Measurements from ENCODE around the gene CAPNS2. TPM values are rescaled to one million over a fixed set of nuclear protein-coding genes. Genes with fewer than 3 reads are reported as not detected.
"Not testable (repeated sequence)": the region's sequence is repeated elsewhere in the genome, so short reads cannot be mapped to it uniquely, and the experiment has no call there.

CAPNS2 gene
- total RNA-seq, 1 donor from 2014 or later: not detected

DNA sequence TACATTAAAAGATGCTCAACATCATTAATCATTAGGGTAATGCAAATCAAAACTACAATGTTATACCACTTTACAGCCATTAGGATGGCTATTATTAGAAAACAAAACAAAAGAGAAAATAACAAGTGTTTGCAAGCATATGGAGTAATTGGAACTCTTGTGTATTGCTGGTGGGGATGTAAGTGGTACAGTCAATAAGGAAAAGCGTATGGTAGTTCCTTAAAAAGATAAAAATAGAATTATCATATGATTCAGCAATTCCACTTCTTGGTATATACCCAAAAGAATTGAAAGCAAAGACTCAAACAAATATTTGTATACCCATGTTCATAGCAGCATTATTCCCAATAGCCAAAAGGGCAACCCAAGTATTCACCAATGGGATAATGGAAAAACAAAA, 1.4 kb upstream of the CAPNS2 start:
- FAIRE-seq: no peak
- no peak for DNase-seq (ENCODE audit: low spot score in 2 of 2)

DNA sequence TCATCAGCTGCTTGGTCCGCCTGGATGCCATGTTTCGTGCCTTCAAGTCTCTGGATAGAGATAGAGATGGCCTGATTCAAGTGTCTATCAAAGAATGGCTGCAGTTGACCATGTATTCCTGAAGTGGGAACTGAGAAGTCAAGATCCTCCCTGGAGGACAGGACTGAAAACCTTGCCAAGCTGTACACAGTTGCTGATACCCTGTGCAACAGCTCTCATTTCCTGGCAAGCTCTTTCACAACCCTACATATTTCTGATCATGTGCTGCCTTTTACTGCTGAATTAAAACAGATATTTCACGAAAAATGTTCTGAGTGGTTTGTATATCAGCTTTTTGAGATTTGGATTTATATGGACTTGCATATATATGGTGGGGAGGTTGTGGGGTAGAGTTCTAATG, 898 bp downstream of the CAPNS2 start:
- no peak for FAIRE-seq
- no peak for DNase-seq (ENCODE audit: low spot score in 2 of 2)

DNA sequence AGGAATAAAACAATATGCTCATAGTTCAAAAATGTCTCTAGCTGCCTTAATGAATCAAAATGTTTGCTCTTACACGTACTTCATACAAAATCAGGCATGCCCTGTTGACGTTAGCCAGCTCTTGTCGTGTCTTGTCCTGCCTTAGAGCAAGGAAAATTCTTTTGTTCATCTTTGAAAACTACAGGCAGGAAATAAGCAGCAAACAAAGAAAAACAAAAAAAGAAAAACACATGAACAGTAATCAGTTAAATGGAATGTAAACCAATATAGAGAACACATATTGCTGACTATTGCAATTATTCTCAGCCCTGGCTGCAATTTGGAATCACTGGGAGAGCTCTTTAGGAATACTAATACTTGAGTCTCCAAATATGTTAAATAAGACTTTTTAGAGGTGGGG, 1.7 kb downstream of the CAPNS2 start:
- no peak for FAIRE-seq
- no peak for DNase-seq (ENCODE audit: low spot score in 2 of 2)

DNA sequence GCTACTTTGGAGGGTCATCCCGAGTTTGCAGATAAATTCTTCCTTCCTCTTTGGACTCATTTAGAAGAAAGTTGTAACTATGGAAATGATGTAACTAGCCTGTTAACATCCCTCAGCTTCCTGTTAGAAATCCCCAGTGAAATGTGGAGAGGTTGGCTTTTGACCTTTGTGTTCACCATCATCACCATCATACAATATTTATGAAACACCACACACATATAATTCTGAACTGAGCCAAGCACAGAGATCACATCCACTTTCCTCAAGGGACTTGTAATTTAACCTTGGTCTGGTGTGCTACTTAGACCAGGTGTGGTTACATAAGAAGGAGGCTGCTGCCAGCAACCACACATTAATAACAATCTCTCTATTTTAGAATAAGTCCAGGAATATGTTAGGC, 2.5 kb downstream of the CAPNS2 start:
- DNase-seq (ENCODE audit: low spot score in 2 of 2) (no peak), FAIRE-seq (no peak)

DNA sequence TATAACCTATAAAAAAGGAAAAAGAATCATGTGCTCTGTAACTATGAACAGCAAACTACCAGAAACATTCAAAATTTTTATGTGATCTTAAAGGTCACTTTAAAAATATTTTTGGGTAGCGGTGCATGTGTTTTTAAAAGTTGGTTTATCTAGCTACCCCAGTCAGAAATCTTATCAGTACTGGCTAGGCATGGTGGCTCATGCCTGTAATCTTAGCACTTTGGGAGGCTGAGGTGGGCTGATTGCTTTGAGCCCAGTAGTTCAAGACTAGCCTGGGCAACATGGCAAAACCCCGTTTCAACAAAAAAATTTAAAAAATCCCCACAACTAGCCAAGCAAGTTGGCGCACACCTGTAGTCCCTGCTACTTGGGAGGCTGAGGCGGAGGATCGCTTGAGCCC, 3.7 kb downstream of the CAPNS2 start:
- no peak for FAIRE-seq

DNA sequence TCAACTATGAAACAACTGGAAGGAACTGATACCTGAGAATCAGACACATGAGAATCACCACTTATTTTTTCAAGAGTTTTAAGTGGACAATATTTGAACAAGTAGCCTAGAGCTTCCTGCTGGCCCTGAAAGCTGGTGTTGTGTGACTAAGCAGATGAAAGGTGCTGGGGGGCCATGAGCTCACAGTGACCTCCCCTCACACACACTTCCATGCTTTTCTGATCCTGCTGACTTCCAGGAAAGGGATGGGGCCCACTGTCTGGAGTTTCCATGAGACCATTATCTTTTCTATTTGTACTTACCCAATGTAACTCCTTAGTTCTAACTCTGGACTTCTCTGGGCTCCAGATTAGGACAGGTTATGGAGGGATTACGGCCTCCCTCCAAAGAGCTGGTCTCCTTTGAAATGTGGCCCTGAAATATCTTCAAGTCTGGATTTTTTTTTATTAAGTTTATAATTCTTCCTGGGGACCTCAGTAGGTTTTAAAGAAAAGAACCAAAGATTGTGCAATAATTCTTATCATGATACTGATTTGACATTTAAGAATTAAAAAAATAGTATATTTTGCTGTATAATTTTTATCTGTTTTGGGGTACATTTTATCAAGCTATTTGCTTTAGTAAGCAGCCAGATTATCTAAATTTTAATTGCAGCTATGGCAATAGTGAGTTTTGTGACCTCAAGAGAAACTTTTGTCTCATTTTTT, 4.9 kb downstream of the CAPNS2 start:
- FAIRE-seq (no peak), DNase-seq (ENCODE audit: low spot score in 2 of 2) (no peak)

More for the DNA sequence above, 3.7 kb downstream of the CAPNS2 start:
- no peak for DNase-seq (ENCODE audit: low spot score in 2 of 2)

DNA sequence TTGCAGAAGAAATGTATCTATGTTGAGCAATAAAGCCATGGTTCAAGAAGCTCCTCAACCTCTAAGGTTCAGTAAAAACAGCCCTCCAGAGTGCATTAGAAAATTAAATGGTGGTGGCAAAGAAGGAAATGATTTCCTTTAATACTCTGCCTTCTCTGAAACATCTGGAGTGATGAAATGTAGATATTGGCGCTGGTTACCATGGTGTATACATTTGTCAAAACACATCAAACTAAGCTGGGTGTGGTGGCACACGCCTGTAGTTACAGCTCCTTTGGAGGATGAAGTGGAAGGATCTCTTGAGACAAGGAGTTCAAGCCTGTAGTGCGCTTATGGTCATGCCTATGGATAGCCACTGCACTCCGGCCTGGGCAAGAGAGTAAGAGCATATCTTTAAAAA, 6.0 kb downstream of the CAPNS2 start:
- FAIRE-seq: no peak

DNA sequence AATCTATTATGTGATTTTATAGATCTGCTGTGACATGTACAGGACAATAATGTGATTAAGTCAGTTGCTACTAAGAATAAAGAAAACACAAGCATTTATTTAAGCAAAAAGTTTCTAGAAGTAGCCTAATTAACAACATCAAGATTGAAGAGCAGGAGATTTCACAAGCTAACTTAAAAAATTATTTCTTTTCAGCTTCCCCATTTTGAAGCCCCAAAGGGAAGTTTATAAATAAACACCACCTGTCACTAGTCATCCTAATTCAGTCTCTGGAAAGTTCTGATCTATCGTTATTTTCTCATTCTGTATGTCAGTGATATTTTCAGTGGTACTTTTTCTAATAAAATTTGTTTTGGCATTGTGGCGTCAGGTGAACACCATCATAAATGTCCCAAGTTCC, 8.3 kb downstream of the CAPNS2 start:
- FAIRE-seq: no peak
- DNase-seq (ENCODE audit: low spot score in 2 of 2): no peak

More for the DNA sequence above, 6.0 kb downstream of the CAPNS2 start:
- DNase-seq (ENCODE audit: low spot score in 2 of 2): no peak

DNA sequence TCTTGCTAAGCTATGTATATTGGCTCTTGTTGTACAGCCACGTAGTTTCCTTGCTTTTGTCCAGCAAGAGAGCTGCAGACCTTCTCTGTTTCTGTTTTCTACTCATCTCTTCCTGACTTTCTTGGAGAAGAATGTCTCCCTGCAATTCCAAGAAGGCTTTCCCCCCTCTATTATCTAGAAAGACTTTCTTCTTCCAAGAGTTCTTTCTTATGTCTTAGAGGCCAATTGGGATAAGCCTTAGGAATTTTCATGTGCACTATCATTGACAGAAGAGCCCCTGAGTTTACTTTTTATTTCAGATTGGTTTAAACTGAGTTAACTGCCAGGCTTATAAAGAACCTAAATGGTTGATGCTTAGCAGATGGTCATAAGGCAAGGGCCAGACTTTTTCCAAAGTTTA, 9.0 kb downstream of the CAPNS2 start:
- FAIRE-seq (no peak), DNase-seq (ENCODE audit: low spot score in 2 of 2) (no peak)

DNA sequence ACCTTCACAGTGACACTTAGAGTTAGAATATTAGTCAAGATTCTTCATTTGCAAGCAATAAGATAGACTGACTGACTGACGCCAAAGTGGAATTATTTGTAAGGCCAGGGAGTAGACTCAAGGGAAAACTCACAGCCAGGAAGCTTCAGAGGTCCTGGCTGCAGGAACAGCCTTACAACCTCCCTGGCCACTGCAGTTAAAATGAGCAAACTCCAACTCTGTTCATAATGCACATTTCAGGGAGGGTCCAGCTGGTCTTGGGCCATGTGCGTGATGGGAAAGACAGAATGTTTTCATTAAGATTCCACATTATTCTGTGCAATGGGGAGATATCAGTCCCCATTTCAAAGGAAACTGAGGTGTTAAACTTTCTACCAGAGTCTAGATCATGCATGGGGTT, 9.9 kb downstream of the CAPNS2 start:
- DNase-seq (ENCODE audit: low spot score in 2 of 2): no peak
- no peak for FAIRE-seq

DNA sequence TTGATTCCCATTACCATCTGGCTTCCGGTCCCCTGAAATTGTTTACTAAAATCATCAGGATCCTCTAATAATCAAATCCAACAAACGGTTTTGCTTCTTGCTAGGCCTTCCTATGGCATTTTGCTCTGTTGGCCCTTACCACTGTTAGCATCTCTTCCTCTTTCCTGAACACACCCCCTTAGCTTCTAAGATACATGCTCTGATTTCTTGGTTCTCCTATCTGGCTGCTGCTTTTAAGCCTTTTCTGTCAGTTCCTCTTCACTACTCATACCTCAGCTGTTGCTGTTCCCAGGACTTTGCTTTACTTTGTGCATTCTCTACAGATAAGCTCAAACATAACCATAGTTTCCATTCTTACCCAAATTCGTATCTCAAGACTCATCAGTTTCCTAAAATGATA, 11.4 kb downstream of the CAPNS2 start:
- DNase-seq (ENCODE audit: low spot score in 2 of 2) (no peak), FAIRE-seq (no peak)

DNA sequence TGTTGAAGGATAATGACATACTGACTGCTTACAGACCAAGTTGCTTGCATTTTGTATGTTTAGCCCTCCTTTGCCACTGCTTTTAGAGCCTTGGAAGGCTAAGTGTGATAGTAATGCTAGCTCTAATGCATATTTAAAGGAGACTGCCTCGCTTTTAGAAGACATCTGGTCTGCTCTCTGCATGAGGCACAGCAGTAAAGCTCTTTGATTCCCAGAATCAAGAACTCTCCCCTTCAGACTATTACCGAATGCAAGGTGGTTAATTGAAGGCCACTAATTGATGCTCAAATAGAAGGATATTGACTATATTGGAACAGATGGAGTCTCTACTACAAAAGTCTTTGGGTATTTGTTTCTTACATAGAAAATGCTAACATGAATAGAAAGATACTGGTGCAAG, 19.1 kb downstream of the CAPNS2 start:
- FAIRE-seq: no peak
- no peak for DNase-seq (ENCODE audit: low spot score in 2 of 2)

DNA sequence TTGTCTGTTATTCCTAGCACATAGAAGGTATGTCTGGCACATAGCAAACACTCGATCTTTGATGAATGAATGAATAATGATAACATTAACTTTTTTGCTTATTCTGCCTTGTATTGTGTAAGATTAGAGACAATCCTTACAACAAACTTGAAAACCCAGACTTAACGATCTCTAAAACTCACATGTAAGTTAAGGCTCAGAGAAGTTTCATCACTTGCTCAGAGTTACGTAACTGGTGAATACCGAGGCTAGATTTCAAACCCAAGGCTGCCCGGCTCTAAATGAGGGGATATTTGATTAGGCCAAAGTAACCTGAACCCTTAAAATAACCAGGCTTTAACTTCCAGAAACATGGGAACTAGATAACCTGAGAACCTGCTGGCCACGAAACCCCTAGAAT, 22.3 kb downstream of the CAPNS2 start:
- DNase-seq (ENCODE audit: low spot score in 2 of 2): no peak
- FAIRE-seq: no peak

DNA sequence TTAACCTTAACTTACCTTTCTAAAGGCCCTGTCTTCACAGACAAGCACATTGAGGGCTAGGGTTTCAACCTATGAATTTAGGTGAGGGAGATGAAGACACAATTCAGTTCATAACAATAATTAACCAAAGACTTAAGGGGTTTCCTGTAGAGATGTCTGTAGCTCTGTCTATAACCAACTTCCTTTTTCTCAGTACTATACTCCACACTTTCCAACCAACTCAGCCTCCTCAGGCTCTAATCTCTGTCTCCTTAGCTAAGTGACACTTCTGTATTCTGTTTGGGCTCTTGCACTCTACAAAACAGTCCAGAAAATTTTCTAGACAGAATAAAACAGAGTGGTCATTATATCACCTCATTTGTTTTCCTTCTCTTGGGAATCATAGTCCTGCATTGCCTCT, 25.8 kb downstream of the CAPNS2 start:
- no peak for FAIRE-seq
- DNase-seq (ENCODE audit: low spot score in 2 of 2): no peak

DNA sequence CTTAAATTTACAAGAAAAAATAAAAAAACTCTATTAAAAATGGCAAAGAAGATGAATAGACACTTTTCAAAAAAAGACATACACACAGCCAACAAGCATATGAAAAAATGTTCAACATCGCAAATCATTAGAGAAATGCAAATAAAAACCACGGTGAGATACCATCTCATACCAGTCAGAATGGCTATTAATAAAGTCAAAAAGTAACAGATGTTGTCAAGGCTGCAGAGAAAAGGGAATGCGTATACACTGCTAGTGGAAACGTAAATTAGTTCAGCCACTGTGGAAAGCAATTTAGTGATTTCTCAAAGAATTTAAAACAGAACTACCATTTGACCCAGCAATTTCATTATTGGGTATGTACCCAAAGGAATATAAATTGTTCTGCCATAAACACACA, 31.4 kb downstream of the CAPNS2 start:
- FAIRE-seq (peak; percentile 8), DNase-seq (ENCODE audit: low spot score in 2 of 2) (no peak)

DNA sequence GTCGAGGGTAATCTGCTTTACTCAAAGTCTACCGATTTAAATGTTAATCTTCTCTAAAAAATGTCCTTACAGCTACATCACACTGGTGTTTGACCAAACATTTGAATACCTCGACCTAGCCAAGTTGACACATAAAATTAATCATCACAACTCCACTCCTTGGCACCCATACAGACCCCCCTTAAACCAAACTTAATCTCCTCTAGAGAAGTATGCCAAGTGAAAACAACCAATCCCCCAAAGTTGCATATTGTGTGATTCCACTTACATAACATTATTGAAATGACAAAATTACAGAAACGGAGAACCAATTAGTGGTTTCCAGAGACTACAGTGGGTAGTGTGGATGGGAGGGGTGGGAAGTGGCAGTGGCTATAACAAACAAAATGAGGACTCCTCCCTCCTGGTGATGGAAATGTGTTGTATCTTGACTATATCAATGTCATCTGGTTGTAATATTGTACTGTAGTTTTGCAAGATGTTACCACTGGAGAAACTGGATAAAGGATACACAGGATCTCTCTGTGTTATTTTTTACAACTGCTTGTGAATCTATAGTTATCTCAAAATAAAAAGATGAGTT, 39.4 kb downstream of the CAPNS2 start:
- DNase-seq (ENCODE audit: low spot score in 2 of 2): no peak
- no peak for FAIRE-seq

DNA sequence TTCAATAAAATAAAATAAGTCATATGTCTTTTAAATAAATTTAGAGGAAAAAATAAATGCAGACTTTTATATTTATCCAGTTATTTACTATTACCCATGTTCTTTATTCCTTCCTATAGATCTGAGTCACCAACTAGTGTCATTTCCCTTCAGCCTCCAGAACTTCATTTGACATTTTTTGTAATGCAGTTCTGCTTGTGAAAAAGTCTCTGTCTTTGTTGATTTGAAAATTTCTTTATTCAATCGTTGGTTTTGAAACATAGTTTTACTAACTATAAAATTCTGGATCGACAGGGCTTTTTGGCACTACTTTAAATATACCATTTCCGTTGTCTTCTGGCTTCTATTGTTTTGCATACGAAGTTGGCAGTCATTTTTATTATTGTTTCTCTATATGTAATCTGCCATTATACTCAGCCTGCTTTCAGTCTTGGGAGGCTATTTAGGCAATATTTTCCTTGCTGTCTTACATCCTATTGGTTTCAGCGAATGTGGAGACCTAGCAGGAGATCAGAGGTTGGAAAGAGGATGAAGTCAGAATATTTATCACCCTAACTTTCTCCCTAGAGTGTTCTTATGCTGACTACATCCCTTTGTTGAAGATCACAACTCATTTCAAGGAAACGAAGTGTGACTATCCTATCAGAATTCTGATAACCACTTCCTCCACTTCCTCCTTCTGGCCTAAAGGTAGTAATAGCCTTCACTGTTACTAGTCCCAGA, 47.3 kb downstream of the CAPNS2 start:
- FAIRE-seq: no peak

DNA sequence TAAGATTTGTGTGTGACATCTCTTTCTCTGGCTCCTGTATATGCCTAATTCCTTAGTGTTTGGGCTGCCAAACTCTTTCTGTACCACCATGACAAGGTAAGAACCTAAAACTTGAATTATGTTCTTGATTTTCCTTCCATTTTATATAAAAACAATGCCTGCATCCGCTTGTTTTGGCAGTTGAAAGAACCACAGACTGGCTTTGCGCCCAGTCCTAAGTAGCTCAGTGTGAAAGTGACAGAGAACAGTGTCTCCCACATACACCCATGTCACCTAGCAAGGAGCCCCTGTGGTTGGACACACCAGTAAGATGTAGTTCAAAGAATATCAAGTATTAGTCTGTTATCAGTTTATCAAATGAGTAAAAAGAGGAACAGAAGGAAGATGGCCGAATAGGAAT, 48.6 kb downstream of the CAPNS2 start:
- DNase-seq (ENCODE audit: low spot score in 2 of 2) (no peak), FAIRE-seq (no peak)

More for the DNA sequence above, 47.3 kb downstream of the CAPNS2 start:
- DNase-seq (ENCODE audit: low spot score in 2 of 2): no peak

DNA sequence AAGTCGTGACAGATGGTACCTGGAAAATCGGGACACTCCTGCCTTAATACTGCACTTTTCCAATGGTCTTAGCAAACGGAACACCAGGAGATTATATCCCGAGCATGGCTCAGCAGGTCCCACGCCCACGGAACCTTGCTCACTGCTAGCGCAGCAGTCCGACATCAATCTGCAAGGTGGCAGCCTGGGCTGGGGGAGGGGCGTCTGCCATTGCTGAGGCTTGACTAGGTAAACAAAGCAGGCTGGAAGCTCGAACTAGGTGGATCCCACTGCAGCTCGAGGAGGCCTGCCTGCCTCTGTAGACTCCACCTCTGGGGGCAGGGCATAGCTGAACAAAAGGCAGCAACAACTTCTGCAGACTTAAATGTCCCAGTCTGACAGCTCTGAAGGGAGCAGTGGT, 49.2 kb downstream of the CAPNS2 start:
- not testable (repeated sequence) for FAIRE-seq; DNase-seq (ENCODE audit: low spot score in 2 of 2)
